Fibroblast of skin of back (primary cell): ENCODE results near the gene APP.
"Not testable (repeated sequence)": the region's sequence is repeated elsewhere in the genome, so short reads cannot be mapped to it uniquely, and the experiment has no call there.

Experiments
- DNase-seq: peaks from one replicate; pipeline ENCODE4 v3.0.0-alpha.2; 2013

The APP gene

GRCh38 chr21:26162081-26162480 is 8.5 kb downstream of the APP start:
- no peak for DNase-seq

- DNase-seq, result no peak
Measured at GRCh38 chr21:26159869-26160268, 10.7 kb downstream of the APP start.

GRCh38 chr21:26157801-26158200 is 12.8 kb downstream of the APP start:
- DNase-seq, result no peak

GRCh38 chr21:26154753-26155152 is 15.8 kb downstream of the APP start:
- DNase-seq, result no peak

- peak; percentile 54 for DNase-seq
Measured at GRCh38 chr21:26153758-26154157, 16.8 kb downstream of the APP start.

- DNase-seq, result peak; percentile 69
Measured at GRCh38 chr21:26148840-26149354, 21.7 kb downstream of the APP start.

- DNase-seq, result peak; percentile 70
Measured at GRCh38 chr21:26148071-26148839, 22.3 kb downstream of the APP start.

GRCh38 chr21:26147535-26147934 is 23.0 kb downstream of the APP start:
- no peak for DNase-seq

GRCh38 chr21:26146681-26147080 is 23.9 kb downstream of the APP start:
- no peak for DNase-seq

- DNase-seq, result no peak
Measured at GRCh38 chr21:26144031-26144430, 26.5 kb downstream of the APP start.

GRCh38 chr21:26142363-26142762 is 28.2 kb downstream of the APP start:
- no peak for DNase-seq

- no peak for DNase-seq
Measured at GRCh38 chr21:26140926-26141325, 29.6 kb downstream of the APP start.

- peak; percentile 67 for DNase-seq
Measured at GRCh38 chr21:26140164-26140579, 30.4 kb downstream of the APP start.

- no peak for DNase-seq
Measured at GRCh38 chr21:26138615-26139257, 31.8 kb downstream of the APP start.

- DNase-seq, result no peak
Measured at GRCh38 chr21:26137379-26138060, 33.0 kb downstream of the APP start.

GRCh38 chr21:26136671-26137070 is 33.9 kb downstream of the APP start:
- no peak for DNase-seq

GRCh38 chr21:26135520-26135919 is 35.0 kb downstream of the APP start:
- no peak for DNase-seq

GRCh38 chr21:26131554-26131953 is 39.0 kb downstream of the APP start:
- DNase-seq, result no peak

GRCh38 chr21:26131053-26131452 is 39.5 kb downstream of the APP start:
- DNase-seq, result not testable (repeated sequence)

- DNase-seq, result peak; percentile 40
Measured at GRCh38 chr21:26130249-26130881, 40.2 kb downstream of the APP start.

GRCh38 chr21:26127918-26128317 is 42.7 kb downstream of the APP start:
- peak; percentile 81 for DNase-seq

GRCh38 chr21:26127073-26127814 is 43.3 kb downstream of the APP start:
- DNase-seq, result no peak
